ENCODE results near the gene RBMS3. TPM values are rescaled to one million over a fixed set of nuclear protein-coding genes. Genes with fewer than 3 reads are reported as not detected.

The RBMS3 gene
- total and polyA plus RNA-seq, 2 experiments from 2014 or later: 3.2 to 7.4 TPM

DNA sequence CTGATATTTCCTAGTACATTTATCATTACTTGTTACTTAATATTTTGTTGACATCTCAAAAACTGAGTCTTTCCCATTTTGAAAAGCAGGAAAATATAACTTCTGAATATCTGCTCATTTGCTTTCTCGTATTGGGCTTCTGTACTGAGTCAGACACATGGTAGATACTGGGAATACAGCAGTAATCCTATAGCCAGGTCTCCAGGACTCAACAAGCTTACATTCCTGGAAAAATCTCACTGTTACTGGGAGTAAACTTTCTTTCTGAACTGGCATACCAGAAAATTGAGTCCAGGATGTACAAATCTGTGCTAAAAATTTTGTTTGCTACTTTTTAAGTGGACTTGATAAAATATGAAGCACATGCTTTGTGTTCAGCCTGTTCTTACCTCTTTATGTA, 240.4 kb downstream of the RBMS3 start:
- Histone ChIP-seq H3K79me2 (replicated peaks; ENCODE audit: insufficient read depth) (no peaks in the 10 kb centered on the region), H4K20me1 (replicated peaks; ENCODE audit: insufficient read depth) (no peaks in the 10 kb centered on the region), H3K27ac (ENCODE audit: low read depth) (no peak overlapping the region), H3K36me3 (ENCODE audit: insufficient read depth) (no peaks in the 10 kb centered on the region), H3K27me3 (ENCODE audit: insufficient read depth) (no peaks in the 10 kb centered on the region), H3F3A (replicated peaks; ENCODE audit: low read depth) (no peaks in the 10 kb centered on the region), H3K4me1 (ENCODE audit: insufficient read depth) (no peaks in the 10 kb centered on the region; the same call in 1 of the 2 replicates), H3K4me2 (no peak overlapping the region), H3K4me3 (no peak overlapping the region), H2AFZ (no peak overlapping the region), H3K9me2 (ENCODE audit: insufficient read depth) (no peaks in the 10 kb centered on the region)
- Mint-ChIP-seq H3K4me1 (no peaks in the 10 kb centered on the region; the same call in 2 of the 3 replicates), H3K36me3 (ENCODE audit: low read depth) (no peaks in the 10 kb centered on the region), H3K4me3 (no peak overlapping the region), H3K27me3 (ENCODE audit: insufficient read depth, low read depth, poor library complexity) (peaks cover 5% of the 10 kb centered on the region), H3K27ac (no peak overlapping the region), H3K9me3 (no peaks in the 10 kb centered on the region)
- no peak for ATAC-seq
- no peak for DNase-seq (ENCODE audit: low spot score)
- no peak for TF ChIP-seq ZNF114 (CRISPR knock-in tag; IDR thresholded peaks at IDR 0.05)
- TF ChIP-seq, protein P1, sequence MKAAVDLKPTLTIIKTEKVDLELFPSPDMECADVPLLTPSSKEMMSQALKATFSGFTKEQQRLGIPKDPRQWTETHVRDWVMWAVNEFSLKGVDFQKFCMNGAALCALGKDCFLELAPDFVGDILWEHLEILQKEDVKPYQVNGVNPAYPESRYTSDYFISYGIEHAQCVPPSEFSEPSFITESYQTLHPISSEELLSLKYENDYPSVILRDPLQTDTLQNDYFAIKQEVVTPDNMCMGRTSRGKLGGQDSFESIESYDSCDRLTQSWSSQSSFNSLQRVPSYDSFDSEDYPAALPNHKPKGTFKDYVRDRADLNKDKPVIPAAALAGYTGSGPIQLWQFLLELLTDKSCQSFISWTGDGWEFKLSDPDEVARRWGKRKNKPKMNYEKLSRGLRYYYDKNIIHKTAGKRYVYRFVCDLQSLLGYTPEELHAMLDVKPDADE (IDR thresholded peaks at IDR 0.05): no peak
- no peak for TF ChIP-seq JUNB (IDR thresholded peaks at IDR 0.05; ENCODE audit: unreplicated experiment)
- TF ChIP-seq, protein P2, sequence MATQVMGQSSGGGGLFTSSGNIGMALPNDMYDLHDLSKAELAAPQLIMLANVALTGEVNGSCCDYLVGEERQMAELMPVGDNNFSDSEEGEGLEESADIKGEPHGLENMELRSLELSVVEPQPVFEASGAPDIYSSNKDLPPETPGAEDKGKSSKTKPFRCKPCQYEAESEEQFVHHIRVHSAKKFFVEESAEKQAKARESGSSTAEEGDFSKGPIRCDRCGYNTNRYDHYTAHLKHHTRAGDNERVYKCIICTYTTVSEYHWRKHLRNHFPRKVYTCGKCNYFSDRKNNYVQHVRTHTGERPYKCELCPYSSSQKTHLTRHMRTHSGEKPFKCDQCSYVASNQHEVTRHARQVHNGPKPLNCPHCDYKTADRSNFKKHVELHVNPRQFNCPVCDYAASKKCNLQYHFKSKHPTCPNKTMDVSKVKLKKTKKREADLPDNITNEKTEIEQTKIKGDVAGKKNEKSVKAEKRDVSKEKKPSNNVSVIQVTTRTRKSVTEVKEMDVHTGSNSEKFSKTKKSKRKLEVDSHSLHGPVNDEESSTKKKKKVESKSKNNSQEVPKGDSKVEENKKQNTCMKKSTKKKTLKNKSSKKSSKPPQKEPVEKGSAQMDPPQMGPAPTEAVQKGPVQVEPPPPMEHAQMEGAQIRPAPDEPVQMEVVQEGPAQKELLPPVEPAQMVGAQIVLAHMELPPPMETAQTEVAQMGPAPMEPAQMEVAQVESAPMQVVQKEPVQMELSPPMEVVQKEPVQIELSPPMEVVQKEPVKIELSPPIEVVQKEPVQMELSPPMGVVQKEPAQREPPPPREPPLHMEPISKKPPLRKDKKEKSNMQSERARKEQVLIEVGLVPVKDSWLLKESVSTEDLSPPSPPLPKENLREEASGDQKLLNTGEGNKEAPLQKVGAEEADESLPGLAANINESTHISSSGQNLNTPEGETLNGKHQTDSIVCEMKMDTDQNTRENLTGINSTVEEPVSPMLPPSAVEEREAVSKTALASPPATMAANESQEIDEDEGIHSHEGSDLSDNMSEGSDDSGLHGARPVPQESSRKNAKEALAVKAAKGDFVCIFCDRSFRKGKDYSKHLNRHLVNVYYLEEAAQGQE (IDR thresholded peaks at IDR 0.05; ENCODE audit: unreplicated experiment): no peak
- no peak for TF ChIP-seq POLR2AphosphoS5 (IDR thresholded peaks at IDR 0.05; ENCODE audit: low read depth)
- TF ChIP-seq, protein P3, sequence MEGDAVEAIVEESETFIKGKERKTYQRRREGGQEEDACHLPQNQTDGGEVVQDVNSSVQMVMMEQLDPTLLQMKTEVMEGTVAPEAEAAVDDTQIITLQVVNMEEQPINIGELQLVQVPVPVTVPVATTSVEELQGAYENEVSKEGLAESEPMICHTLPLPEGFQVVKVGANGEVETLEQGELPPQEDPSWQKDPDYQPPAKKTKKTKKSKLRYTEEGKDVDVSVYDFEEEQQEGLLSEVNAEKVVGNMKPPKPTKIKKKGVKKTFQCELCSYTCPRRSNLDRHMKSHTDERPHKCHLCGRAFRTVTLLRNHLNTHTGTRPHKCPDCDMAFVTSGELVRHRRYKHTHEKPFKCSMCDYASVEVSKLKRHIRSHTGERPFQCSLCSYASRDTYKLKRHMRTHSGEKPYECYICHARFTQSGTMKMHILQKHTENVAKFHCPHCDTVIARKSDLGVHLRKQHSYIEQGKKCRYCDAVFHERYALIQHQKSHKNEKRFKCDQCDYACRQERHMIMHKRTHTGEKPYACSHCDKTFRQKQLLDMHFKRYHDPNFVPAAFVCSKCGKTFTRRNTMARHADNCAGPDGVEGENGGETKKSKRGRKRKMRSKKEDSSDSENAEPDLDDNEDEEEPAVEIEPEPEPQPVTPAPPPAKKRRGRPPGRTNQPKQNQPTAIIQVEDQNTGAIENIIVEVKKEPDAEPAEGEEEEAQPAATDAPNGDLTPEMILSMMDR (conservative IDR thresholded peaks at IDR 0.05; ENCODE audit: low read depth in 2 of 2): no peak
- TF ChIP-seq, protein P4, sequence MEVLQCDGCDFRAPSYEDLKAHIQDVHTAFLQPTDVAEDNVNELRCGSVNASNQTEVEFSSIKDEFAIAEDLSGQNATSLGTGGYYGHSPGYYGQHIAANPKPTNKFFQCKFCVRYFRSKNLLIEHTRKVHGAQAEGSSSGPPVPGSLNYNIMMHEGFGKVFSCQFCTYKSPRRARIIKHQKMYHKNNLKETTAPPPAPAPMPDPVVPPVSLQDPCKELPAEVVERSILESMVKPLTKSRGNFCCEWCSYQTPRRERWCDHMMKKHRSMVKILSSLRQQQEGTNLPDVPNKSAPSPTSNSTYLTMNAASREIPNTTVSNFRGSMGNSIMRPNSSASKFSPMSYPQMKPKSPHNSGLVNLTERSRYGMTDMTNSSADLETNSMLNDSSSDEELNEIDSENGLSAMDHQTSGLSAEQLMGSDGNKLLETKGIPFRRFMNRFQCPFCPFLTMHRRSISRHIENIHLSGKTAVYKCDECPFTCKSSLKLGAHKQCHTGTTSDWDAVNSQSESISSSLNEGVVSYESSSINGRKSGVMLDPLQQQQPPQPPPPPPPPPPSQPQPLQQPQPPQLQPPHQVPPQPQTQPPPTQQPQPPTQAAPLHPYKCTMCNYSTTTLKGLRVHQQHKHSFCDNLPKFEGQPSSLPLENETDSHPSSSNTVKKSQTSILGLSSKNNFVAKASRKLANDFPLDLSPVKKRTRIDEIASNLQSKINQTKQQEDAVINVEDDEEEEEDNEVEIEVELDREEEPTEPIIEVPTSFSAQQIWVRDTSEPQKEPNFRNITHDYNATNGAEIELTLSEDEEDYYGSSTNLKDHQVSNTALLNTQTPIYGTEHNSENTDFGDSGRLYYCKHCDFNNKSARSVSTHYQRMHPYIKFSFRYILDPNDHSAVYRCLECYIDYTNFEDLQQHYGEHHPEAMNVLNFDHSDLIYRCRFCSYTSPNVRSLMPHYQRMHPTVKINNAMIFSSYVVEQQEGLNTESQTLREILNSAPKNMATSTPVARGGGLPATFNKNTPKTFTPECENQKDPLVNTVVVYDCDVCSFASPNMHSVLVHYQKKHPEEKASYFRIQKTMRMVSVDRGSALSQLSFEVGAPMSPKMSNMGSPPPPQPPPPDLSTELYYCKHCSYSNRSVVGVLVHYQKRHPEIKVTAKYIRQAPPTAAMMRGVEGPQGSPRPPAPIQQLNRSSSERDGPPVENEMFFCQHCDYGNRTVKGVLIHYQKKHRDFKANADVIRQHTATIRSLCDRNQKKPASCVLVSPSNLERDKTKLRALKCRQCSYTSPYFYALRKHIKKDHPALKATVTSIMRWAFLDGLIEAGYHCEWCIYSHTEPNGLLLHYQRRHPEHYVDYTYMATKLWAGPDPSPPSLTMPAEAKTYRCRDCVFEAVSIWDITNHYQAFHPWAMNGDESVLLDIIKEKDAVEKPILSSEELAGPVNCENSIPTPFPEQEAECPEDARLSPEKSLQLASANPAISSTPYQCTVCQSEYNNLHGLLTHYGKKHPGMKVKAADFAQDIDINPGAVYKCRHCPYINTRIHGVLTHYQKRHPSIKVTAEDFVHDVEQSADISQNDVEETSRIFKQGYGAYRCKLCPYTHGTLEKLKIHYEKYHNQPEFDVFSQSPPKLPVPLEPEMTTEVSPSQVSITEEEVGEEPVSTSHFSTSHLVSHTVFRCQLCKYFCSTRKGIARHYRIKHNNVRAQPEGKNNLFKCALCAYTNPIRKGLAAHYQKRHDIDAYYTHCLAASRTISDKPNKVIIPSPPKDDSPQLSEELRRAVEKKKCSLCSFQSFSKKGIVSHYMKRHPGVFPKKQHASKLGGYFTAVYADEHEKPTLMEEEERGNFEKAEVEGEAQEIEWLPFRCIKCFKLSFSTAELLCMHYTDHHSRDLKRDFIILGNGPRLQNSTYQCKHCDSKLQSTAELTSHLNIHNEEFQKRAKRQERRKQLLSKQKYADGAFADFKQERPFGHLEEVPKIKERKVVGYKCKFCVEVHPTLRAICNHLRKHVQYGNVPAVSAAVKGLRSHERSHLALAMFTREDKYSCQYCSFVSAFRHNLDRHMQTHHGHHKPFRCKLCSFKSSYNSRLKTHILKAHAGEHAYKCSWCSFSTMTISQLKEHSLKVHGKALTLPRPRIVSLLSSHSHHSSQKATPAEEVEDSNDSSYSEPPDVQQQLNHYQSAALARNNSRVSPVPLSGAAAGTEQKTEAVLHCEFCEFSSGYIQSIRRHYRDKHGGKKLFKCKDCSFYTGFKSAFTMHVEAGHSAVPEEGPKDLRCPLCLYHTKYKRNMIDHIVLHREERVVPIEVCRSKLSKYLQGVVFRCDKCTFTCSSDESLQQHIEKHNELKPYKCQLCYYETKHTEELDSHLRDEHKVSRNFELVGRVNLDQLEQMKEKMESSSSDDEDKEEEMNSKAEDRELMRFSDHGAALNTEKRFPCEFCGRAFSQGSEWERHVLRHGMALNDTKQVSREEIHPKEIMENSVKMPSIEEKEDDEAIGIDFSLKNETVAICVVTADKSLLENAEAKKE (CRISPR knock-in tag; IDR thresholded peaks at IDR 0.05): no peak
- no peak for TF ChIP-seq ZNF331 (CRISPR knock-in tag; IDR thresholded peaks at IDR 0.05; ENCODE audit: low read depth)
- TF ChIP-seq STAT1 (IDR thresholded peaks at IDR 0.05; ENCODE audit: unreplicated experiment): no peak
